ENCODE data around the gene TSHZ1.

TSHZ1 gene

DNA sequence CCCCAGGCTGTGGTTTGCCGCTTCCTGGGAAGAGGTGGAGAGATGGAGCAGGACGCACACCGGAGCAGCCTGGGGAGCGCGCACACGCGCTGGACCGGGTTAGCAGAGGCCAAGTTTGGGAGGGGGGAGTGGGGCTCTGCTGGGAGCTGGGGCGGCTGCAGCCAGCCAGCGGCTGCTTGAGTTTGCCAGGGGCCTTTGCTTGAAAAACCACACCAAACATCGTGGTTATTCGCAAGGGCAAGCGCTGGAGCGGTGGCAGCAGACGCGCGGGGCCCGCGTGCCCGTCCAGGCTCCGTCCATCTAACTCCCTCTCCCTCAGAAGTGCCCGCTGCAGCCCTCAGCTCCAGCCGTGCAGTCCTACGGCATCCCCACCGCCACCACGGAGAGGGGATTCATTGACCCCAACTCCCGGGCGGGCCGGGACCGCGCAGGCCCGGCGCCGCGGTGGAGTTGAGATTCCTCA, 6.3 kb upstream of the TSHZ1 start:
- no peak for DNase-seq (ENCODE audit: low read depth)

DNA sequence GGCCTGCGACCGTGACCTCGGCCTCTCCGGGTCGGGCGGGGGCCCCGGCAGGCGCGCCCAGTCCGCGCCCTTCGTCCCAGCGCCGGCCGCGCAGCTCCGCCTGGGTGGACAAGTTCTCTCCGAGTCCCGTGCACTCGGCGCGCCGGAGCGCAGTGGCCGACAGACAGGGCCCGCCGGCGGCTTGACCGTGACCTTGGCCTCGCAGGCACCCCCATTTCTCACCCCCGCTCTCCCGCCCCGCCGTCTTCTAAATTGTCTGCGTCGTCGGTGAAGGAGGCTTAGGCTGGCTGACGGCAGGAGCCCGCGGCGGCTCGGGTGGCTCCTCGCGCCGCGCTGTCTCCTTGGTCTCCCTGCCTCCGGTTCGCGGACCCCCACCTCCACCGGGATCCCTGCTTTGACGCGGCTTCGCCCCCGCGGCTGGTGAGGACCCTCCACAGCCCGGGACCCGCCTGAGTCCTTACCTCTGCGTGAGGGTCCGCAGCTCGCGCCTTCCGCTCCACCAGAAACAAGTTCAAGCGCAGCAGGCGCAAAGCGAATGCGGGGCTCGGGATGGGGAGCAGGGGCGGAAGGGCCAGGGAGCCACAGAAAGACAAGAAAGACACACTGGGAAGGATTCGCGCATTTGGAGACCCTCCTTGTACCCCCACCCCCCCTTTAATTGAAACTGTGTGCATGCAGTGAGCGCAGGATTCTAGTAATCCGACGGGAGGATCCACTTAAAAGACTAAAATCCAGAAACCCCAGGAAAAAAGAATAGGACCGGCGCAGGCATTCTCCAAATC, 5.7 kb upstream of the TSHZ1 start:
- no peak overlapping the region for H3K4me3 ChIP-seq (ENCODE audit: low read depth, low read length)
- TF ChIP-seq MYC (IDR thresholded peaks at IDR 0.05; ENCODE audit: low read depth, low read length) (no peak), POLR2A (IDR thresholded peaks at IDR 0.05; ENCODE audit: extremely low read depth, insufficient read length) (no peak)
- TF ChIP-seq, protein P1, sequence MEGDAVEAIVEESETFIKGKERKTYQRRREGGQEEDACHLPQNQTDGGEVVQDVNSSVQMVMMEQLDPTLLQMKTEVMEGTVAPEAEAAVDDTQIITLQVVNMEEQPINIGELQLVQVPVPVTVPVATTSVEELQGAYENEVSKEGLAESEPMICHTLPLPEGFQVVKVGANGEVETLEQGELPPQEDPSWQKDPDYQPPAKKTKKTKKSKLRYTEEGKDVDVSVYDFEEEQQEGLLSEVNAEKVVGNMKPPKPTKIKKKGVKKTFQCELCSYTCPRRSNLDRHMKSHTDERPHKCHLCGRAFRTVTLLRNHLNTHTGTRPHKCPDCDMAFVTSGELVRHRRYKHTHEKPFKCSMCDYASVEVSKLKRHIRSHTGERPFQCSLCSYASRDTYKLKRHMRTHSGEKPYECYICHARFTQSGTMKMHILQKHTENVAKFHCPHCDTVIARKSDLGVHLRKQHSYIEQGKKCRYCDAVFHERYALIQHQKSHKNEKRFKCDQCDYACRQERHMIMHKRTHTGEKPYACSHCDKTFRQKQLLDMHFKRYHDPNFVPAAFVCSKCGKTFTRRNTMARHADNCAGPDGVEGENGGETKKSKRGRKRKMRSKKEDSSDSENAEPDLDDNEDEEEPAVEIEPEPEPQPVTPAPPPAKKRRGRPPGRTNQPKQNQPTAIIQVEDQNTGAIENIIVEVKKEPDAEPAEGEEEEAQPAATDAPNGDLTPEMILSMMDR (IDR thresholded peaks at IDR 0.05; ENCODE audit: low read depth, low read length) = no peak
- TF ChIP-seq, protein P2, sequence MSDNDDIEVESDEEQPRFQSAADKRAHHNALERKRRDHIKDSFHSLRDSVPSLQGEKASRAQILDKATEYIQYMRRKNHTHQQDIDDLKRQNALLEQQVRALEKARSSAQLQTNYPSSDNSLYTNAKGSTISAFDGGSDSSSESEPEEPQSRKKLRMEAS (IDR thresholded peaks at IDR 0.05; ENCODE audit: low read depth, low read length) = no peak
- DNase-seq (ENCODE audit: low read depth) = no peak

More for the DNA sequence above, 6.3 kb upstream of the TSHZ1 start:
- H3K4me3 ChIP-seq (ENCODE audit: low read depth, low read length) = no peak overlapping the region
- TF ChIP-seq MYC (IDR thresholded peaks at IDR 0.05; ENCODE audit: low read depth, low read length) (no peak), POLR2A (IDR thresholded peaks at IDR 0.05; ENCODE audit: extremely low read depth, insufficient read length) (no peak)
- TF ChIP-seq, protein P1 (IDR thresholded peaks at IDR 0.05; ENCODE audit: low read depth, low read length) = no peak
- TF ChIP-seq, protein P2 (IDR thresholded peaks at IDR 0.05; ENCODE audit: low read depth, low read length) = no peak

DNA sequence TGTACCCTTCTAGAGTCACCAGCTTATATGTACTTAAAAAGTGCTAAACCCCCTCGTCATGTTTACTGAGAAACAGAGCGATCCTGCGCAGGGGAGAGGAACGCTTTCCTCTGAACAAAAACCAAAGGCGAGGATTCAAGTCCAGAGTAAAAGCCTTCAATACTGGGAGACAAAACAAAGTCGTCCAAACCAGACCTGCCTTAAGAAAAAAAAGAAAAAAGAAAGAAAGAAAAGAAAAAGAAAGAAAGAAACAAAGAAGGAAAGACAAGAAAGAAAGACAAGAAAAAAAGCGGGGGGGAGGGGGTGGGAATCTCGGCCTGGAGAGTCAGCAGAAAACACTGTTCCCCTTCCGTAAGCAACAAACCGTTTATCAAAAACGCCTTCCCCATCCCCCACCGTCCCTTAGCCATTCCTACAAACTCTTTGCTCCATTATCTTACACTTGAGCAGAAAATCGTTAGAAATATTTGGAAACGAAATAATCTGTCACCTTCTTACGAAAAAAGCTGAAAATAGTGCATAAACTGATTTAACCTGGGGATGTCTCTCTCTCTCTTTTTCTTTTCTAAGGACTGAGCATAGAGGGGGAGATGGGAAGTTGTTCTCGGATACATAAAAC, 5.0 kb upstream of the TSHZ1 start:
- H3K4me3 ChIP-seq (ENCODE audit: low read depth, low read length) = no peak overlapping the region
- no peak for DNase-seq (ENCODE audit: low read depth)

DNA sequence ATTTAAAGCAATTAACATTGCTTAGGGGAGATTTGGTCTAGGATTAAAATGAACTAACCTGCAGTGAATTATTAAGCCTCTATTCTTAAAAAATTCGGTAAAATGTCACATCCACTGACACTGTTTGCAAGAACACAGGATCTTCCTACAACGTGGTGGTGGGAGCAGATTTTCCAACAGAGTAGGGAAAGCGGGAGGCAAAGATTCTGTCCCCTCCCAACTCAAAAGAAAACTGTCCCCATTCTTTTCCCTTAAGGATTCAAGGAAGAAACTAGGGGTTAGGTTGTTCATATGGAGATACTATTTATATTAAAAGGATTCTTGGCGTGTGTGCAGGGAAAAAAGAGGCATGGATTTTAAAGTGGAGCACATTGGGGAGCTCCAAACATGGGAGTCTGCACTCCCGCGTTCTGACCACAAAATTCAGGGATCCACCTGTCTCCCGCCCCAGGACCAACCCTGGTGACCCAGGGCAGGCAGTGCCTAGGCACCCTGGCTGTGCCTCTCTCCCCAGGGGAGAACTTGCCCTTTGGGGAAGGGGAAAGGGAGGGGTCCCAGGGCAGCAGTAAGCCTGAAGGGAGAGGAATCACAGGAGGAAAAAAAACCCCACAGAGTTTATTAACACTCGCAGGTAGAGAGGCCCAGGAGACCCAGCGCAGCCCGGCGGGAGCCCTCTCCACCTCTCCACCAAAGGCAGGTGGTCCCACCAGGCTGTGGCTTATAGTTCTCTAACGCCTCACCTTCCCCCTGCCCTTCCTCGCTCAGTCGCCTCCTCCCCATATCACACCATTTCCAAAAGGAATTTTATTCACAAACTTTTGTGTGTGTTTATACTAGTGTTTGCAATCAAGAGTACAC, 3.9 kb upstream of the TSHZ1 start:
- peak overlapping the region; percentile 65 for H3K4me3 ChIP-seq (ENCODE audit: low read depth, low read length)
- no peak for DNase-seq (ENCODE audit: low read depth)
- TF ChIP-seq, protein P2 (IDR thresholded peaks at IDR 0.05; ENCODE audit: low read depth, low read length) = no peak
- TF ChIP-seq MYC (IDR thresholded peaks at IDR 0.05; ENCODE audit: low read depth, low read length) (no peak), POLR2A (IDR thresholded peaks at IDR 0.05; ENCODE audit: extremely low read depth, insufficient read length) (no peak)
- TF ChIP-seq, protein P1 (IDR thresholded peaks at IDR 0.05; ENCODE audit: low read depth, low read length) = no peak

More for the DNA sequence above, 5.0 kb upstream of the TSHZ1 start:
- TF ChIP-seq, protein P1 (IDR thresholded peaks at IDR 0.05; ENCODE audit: low read depth, low read length) = no peak
- TF ChIP-seq, protein P2 (IDR thresholded peaks at IDR 0.05; ENCODE audit: low read depth, low read length) = no peak
- no peak for TF ChIP-seq MYC (IDR thresholded peaks at IDR 0.05; ENCODE audit: low read depth, low read length)
- TF ChIP-seq POLR2A (IDR thresholded peaks at IDR 0.05; ENCODE audit: extremely low read depth, insufficient read length) = no peak

DNA sequence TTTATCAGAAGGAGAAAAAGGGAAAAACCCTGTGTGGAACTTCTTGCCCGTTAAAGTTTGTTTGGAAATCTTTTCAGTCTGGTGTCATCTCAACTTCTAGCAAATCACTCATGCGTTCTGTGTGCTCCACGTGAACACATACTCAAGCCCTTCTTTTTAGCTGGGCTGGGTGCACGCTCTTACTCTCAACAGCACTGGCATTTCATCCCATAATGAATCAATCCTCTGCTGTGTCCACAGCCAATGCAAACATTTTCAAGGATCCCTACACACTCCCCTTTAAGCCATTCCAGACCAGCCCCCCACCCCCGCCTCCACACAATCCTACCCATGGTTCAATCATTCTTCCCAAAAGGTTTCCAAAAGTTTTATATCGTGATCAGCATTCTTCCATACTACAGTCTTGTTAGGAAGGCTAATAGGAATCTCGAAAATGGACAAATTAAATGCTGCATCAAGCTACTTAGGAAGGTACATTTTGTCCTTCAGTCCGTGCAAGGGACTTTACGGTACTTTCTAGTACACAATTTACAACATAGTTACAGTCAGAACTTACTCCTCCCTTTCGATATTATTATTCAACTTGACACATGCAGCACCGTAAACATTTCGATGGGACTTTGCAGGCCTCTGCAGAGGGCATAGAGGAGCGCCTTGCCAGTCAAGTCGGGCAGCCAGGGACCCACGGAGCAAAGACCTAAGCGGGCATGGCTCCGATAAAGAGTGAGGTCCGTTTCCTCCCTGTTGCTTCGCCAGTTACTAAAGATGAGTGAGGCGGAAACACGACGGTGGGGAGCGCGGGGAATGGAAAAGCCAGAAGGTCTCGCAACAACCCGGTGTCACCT, 3.1 kb upstream of the TSHZ1 start:
- DNase-seq (ENCODE audit: low read depth) = peak; percentile 50
- no peak for TF ChIP-seq POLR2A (IDR thresholded peaks at IDR 0.05; ENCODE audit: extremely low read depth, insufficient read length)
- peak overlapping the region; percentile 65 for H3K4me3 ChIP-seq (ENCODE audit: low read depth, low read length)
